MM.1S (cell line): ENCODE data around the gene FAM174A.

ENCODE experiments used
- DNase-seq: peaks from one replicate; pipeline ENCODE4 v3.0.0-alpha.2; 2015
- H2AFZ ChIP-seq: fragments of 300-600 bp; sonication (generic); 2 replicates; pipeline ENCODE4 v1.6.0; 2016; ENCODE audit warnings: antibody characterized with exemption, low read length
- H3F3A ChIP-seq: fragments of 300-600 bp; sonication (generic); 2 replicates; pipeline ENCODE4 v1.6.1; 2016; ENCODE audit warnings: mild to moderate bottlenecking, antibody characterized with exemption, low read length, moderate library complexity, mixed read lengths; ENCODE audit not compliant: insufficient read depth
- H3K27ac ChIP-seq: fragments of 300-600 bp; sonication (generic); 2 replicates; pipeline ENCODE4 v1.5.1; 2016; ENCODE audit warnings: mild to moderate bottlenecking, low read length
- H3K27me3 ChIP-seq: fragments of 300-600 bp; sonication (generic); replicated peaks from 2 replicates; pipeline ENCODE4 v1.6.0; 2016; ENCODE audit warnings: low read length; ENCODE audit not compliant: insufficient read depth
- H3K36me3 ChIP-seq: fragments of 300-600 bp; sonication (generic); replicated peaks from 2 replicates; pipeline ENCODE4 v1.6.1; 2016; ENCODE audit warnings: mild to moderate bottlenecking, low read length, mixed read lengths; ENCODE audit not compliant: insufficient read depth
- H3K4me1 ChIP-seq: fragments of 300-600 bp; sonication (generic); 2 replicates; pipeline ENCODE4 v1.6.1; 2016; ENCODE audit warnings: low read length, mixed read lengths
- H3K4me2 ChIP-seq: fragments of 300-600 bp; sonication (generic); 2 replicates; pipeline ENCODE4 v1.6.0; 2016; ENCODE audit warnings: low read depth, low read length
- H3K4me3 ChIP-seq: fragments of 300-600 bp; sonication (generic); 2 replicates; pipeline ENCODE4 v1.5.1; 2016; ENCODE audit warnings: low read length, mixed read lengths
- H3K79me2 ChIP-seq: fragments of 300-600 bp; sonication (generic); 2 replicates; pipeline ENCODE4 v1.6.1; 2016; ENCODE audit warnings: mixed run types, low read length, mixed read lengths
- H3K9ac ChIP-seq: fragments of 300-600 bp; sonication (generic); 2 replicates; pipeline ENCODE4 v1.6.1; 2016; ENCODE audit warnings: low read length, mixed read lengths
- H3K9me2 ChIP-seq: fragments of 300-600 bp; sonication (generic); replicated peaks from 2 replicates; pipeline ENCODE4 v1.6.1; 2016; ENCODE audit warnings: mild to moderate bottlenecking, low read length, mixed read lengths; ENCODE audit not compliant: insufficient read depth
- H3K9me3 ChIP-seq: fragments of 300-600 bp; sonication (generic); replicated peaks from 2 replicates; pipeline ENCODE4 v1.6.1; 2016; ENCODE audit warnings: mild to moderate bottlenecking, low read length, mixed read lengths; ENCODE audit not compliant: insufficient read depth
- H4K20me1 ChIP-seq: fragments of 300-600 bp; sonication (generic); 2 replicates; pipeline ENCODE4 v1.6.1; 2016; ENCODE audit warnings: mild to moderate bottlenecking, low read length, moderate library complexity, mixed read lengths; ENCODE audit not compliant: insufficient read depth
- EZH2 ChIP-seq: fragments of 300-600 bp; sonication (generic); optimal IDR thresholded peaks from 2 replicates; pipeline ENCODE3; 2017; ENCODE audit warnings: low read depth, mild to moderate bottlenecking, antibody characterized with exemption, low read length, mixed read lengths
- EZH2phosphoT487 ChIP-seq: fragments of 300-600 bp; sonication (generic); IDR thresholded peaks from 2 replicates; pipeline ENCODE4 v1.6.1; 2018; ENCODE audit warnings: antibody characterized with exemption, low read length
- TF ChIP-seq, protein P1 (sequence below): fragments of 300-600 bp; sonication (generic); IDR thresholded peaks from 2 replicates; pipeline ENCODE4 v1.5.1; 2016; ENCODE audit warnings: antibody characterized with exemption, low read length, mixed read lengths

Gene FAM174A

DNA sequence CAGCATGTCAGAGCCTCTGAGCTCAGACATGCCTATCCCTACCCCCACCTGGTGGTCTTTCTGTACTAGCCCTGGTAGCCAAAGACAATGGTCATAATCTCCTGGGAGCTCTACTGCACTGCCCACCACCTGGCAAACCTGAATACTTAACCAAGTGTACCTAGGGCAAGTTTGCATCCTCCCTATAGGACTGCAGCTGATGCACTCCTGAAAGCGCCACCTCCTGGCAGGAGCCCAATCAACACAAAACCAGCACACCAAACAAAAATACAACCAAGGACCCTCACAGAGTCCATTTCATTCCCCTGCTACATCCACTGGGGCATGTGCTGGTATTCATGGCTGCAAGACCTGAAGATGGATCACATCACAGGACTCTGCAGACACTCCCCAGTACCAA, 14.8 kb upstream of the FAM174A start:
- H3K4me2 ChIP-seq: no peak overlapping the region
- DNase-seq: no peak

DNA sequence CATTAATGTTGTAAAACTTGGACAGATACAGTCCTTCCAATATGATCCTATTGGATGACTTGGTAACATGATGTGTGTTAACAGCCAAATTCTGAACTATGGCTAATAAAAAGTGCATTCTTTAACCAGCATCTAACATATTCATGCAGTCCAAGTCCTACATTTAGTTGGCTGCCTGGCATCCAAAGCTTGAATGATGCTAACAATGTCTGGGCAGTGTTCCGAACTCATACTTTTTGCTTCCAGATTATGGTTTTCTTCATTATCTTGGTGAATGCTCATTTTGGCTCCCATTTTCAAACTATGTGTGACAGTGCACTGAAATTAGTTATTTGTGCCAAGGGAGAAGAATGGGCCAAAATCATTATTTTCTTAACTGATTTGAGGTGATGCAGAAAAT, 2.8 kb downstream of the FAM174A start:
- H3K36me3 ChIP-seq: no peaks in the 10 kb centered on the region
- H2AFZ ChIP-seq: no peak overlapping the region
- H4K20me1 ChIP-seq: no peaks in the 10 kb centered on the region
- no peak for DNase-seq
- TF ChIP-seq, protein P1, sequence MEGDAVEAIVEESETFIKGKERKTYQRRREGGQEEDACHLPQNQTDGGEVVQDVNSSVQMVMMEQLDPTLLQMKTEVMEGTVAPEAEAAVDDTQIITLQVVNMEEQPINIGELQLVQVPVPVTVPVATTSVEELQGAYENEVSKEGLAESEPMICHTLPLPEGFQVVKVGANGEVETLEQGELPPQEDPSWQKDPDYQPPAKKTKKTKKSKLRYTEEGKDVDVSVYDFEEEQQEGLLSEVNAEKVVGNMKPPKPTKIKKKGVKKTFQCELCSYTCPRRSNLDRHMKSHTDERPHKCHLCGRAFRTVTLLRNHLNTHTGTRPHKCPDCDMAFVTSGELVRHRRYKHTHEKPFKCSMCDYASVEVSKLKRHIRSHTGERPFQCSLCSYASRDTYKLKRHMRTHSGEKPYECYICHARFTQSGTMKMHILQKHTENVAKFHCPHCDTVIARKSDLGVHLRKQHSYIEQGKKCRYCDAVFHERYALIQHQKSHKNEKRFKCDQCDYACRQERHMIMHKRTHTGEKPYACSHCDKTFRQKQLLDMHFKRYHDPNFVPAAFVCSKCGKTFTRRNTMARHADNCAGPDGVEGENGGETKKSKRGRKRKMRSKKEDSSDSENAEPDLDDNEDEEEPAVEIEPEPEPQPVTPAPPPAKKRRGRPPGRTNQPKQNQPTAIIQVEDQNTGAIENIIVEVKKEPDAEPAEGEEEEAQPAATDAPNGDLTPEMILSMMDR: no peak
- TF ChIP-seq EZH2: no peak
- no peak for TF ChIP-seq EZH2phosphoT487
- H3K79me2 ChIP-seq: peaks cover 55% of the 10 kb centered on the region
- H3K27me3 ChIP-seq: no peaks in the 10 kb centered on the region
- H3K9ac ChIP-seq: no peak overlapping the region
- no peak overlapping the region for H3K4me3 ChIP-seq
- H3K9me2 ChIP-seq: no peaks in the 10 kb centered on the region
- H3K4me2 ChIP-seq: peak overlapping the region; percentile 7; the same call in 1 of the 2 replicates
- H3K4me1 ChIP-seq: peaks cover 11% of the 10 kb centered on the region; the same call in 1 of the 2 replicates
- no peaks in the 10 kb centered on the region for H3K9me3 ChIP-seq
- H3F3A ChIP-seq: peaks cover 7% of the 10 kb centered on the region; the same call in 1 of the 2 replicates
- H3K27ac ChIP-seq: no peak overlapping the region

More for the DNA sequence above, 14.8 kb upstream of the FAM174A start:
- Histone ChIP-seq H3K27me3 (no peaks in the 10 kb centered on the region), H3K27ac (no peak overlapping the region), H3K79me2 (no peaks in the 10 kb centered on the region), H3K4me3 (no peak overlapping the region), H3K9me3 (no peaks in the 10 kb centered on the region), H3K36me3 (no peaks in the 10 kb centered on the region), H4K20me1 (no peaks in the 10 kb centered on the region), H3K9ac (no peak overlapping the region), H2AFZ (no peak overlapping the region), H3K9me2 (no peaks in the 10 kb centered on the region), H3F3A (peaks cover 37% of the 10 kb centered on the region), H3K4me1 (peaks cover 37% of the 10 kb centered on the region)
- no peak for TF ChIP-seq EZH2phosphoT487
- TF ChIP-seq, protein P1: no peak
- no peak for TF ChIP-seq EZH2

DNA sequence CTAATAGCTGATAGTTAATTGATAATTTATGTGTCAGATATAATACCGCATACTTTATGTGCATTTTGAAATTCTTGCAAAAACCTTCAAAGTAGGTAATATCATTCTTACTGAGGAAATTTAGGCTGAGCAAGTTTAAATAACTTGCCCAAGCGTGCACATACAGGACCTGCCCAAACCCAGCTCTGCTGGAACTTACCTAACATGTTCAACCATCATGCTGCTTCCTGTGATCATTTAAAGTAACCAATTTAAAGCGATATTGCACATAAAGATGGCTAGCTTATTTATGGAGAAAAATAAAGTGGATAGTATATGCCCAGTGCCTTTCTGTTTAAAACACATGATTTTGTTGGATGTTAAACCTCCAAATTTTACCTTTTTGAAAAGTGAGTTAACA, 4.3 kb downstream of the FAM174A start:
- no peak overlapping the region for H3K4me2 ChIP-seq
- DNase-seq: no peak
- H3K36me3 ChIP-seq: no peaks in the 10 kb centered on the region
- H3K27me3 ChIP-seq: no peaks in the 10 kb centered on the region
- peaks cover 11% of the 10 kb centered on the region; the same call in 1 of the 2 replicates for H3K4me1 ChIP-seq
- H3K4me3 ChIP-seq: no peak overlapping the region
- H3K27ac ChIP-seq: no peak overlapping the region
- H2AFZ ChIP-seq: no peak overlapping the region
- H3K9me2 ChIP-seq: no peaks in the 10 kb centered on the region
- TF ChIP-seq, protein P1: no peak
- TF ChIP-seq EZH2phosphoT487 (no peak), EZH2 (no peak)
- no peak overlapping the region for H3K9ac ChIP-seq
- H4K20me1 ChIP-seq: no peaks in the 10 kb centered on the region
- H3K79me2 ChIP-seq: peaks cover 67% of the 10 kb centered on the region
- H3F3A ChIP-seq: peaks cover 7% of the 10 kb centered on the region; the same call in 1 of the 2 replicates
- no peaks in the 10 kb centered on the region for H3K9me3 ChIP-seq
